ENCODE measurements around the gene SUGT1.
"Not testable (repeated sequence)": the region's sequence is repeated elsewhere in the genome, so short reads cannot be mapped to it uniquely, and the experiment has no call there.

SUGT1 gene

GRCh38 chr13:52670726-52671125 lies 18.1 kb downstream of the SUGT1 start:
- no peak for DNase-seq

GRCh38 chr13:52673465-52673864 lies 20.8 kb downstream of the SUGT1 start:
- DNase-seq: no peak

GRCh38 chr13:52677823-52678222 lies 25.2 kb downstream of the SUGT1 start:
- DNase-seq: no peak

- DNase-seq: not testable (repeated sequence)
Measured at GRCh38 chr13:52685806-52686205, 33.2 kb downstream of the SUGT1 start.

- DNase-seq: no peak
Measured at GRCh38 chr13:52686376-52686775, 33.7 kb downstream of the SUGT1 start.

GRCh38 chr13:52695856-52696255 lies 43.2 kb downstream of the SUGT1 start:
- DNase-seq: no peak

GRCh38 chr13:52696566-52696965 lies 43.9 kb downstream of the SUGT1 start:
- DNase-seq: no peak

GRCh38 chr13:52701728-52702465 lies 49.3 kb downstream of the SUGT1 start:
- no peak for DNase-seq

GRCh38 chr13:52703482-52703881 lies 50.8 kb downstream of the SUGT1 start:
- DNase-seq: no peak

GRCh38 chr13:52706081-52706480 lies 53.4 kb downstream of the SUGT1 start:
- no peak for DNase-seq

- DNase-seq: no peak
Measured at GRCh38 chr13:52707375-52707774, 54.7 kb downstream of the SUGT1 start.

- DNase-seq: not testable (repeated sequence)
Measured at GRCh38 chr13:52708266-52708665, 55.6 kb downstream of the SUGT1 start.

GRCh38 chr13:52711286-52711685 lies 58.6 kb downstream of the SUGT1 start:
- DNase-seq: no peak

GRCh38 chr13:52712385-52712784 lies 59.7 kb downstream of the SUGT1 start:
- no peak for DNase-seq

- DNase-seq: no peak
Measured at GRCh38 chr13:52713894-52714293, 61.3 kb downstream of the SUGT1 start.

- DNase-seq: not testable (repeated sequence)
Measured at GRCh38 chr13:52720904-52721303, 68.3 kb downstream of the SUGT1 start.

- not testable (repeated sequence) for DNase-seq
Measured at GRCh38 chr13:52721356-52721755, 68.7 kb downstream of the SUGT1 start.

- no peak for DNase-seq
Measured at GRCh38 chr13:52723181-52723580, 70.5 kb downstream of the SUGT1 start.

GRCh38 chr13:52725302-52725701 lies 72.7 kb downstream of the SUGT1 start:
- no peak for DNase-seq

- no peak for DNase-seq
Measured at GRCh38 chr13:52726258-52726657, 73.6 kb downstream of the SUGT1 start.

- DNase-seq: no peak
Measured at GRCh38 chr13:52734075-52734623, 81.5 kb downstream of the SUGT1 start.

GRCh38 chr13:52736891-52737290 lies 84.3 kb downstream of the SUGT1 start:
- DNase-seq: no peak

- no peak for DNase-seq
Measured at GRCh38 chr13:52737451-52737850, 84.8 kb downstream of the SUGT1 start.

- no peak for DNase-seq
Measured at GRCh38 chr13:52737965-52738364, 85.3 kb downstream of the SUGT1 start.

Data from activated T-cell treated with anti-CD3 and anti-CD28 coated beads, Interleukin-2, amount 50 U/mL, for 1 hour (primary cell).